ENCODE measurements around the gene ZNF548. TPM values are rescaled to one million over a fixed set of nuclear protein-coding genes. Genes with fewer than 3 reads are reported as not detected.
"Not testable (repeated sequence)": the region's sequence is repeated elsewhere in the genome, so short reads cannot be mapped to it uniquely, and the experiment has no call there.

The ZNF548 gene
- total RNA-seq: 13.5 TPM
- long read RNA-seq, transcript ZNF548-201 (4 exons, 2,115 nt): major isoform, 29 of 30 reads
- long read RNA-seq, partial matches to known transcripts: 0 of 30 reads
- long read RNA-seq, other reads (novel, unspliced or antisense): 0 of 30 reads

DNA sequence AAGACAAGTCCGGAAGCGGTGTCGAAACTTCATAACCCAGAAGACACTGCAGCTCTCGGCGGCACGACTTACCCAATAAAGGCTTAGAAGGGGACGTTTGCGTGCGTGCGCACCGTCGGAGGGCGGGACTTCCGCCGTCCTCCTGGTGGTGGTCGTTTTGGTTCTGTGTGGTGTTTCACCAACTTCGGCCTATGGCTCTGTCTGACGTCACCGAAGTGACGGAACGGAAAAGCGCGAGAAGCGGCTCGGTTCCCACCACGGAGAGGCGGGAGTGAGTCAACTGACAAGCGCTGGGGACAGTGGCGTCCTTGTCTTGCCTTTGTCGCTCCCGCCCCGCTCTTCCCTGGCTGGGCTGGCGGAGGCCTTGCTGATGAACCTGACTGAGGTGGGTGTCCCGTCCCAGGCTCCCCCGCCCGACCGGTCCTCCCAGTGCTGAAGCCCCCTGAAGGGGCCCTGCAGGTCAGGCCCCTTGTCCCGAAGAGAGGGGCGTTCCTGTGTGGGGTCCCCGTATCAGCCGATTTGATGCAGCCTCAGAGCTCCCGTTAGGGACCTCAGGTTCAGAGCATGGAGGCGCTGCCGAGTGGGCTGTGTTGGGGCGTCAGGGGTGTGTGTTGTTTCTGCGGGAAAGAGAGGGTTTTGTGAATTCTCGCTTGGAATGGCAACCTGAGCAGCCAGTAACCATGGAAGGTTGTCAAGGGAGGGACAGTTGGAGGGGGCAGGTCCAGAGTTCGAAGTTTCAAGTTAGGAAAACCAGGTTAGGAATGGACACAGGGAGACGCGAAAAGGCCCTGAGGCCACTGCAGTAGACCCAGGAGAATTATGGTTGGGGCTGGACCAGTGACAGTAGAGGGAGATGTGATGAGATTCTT is at the start of gene ZNF548:
Gene ZNF548, plus strand, starts transcription at position 125 of the 869 bp plus-strand sequence. Its CDS starts 246 bp downstream, at position 371.
- intact Hi-C loops (cut with DNase I): no loop called here
- ATAC-seq (ENCODE audit: poor library complexity): peak; percentile 99
- DNase-seq: peak; percentile 97

DNA sequence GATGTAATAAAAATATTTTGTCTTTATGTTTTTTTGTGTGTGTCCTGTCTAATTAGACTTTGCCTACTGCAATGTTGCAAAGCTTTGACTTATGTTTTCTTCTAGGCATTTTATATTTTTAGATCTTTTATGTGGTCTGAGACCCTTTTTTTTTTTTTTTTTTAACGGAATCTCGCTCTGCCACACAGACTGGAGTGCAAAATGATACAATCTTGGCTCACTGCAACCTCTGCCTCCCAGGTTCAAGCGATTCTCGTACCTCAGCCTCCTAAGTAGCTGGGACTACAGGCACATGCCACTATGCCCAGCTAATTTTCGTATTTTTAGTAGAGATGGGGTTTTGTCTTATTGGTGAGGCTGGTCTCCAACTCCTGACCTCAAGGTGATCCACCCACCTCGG is 47.1 kb upstream of the ZNF548 start:
- intact Hi-C loops (cut with DNase I): no loop called here
- no peak for DNase-seq
- ATAC-seq (ENCODE audit: poor library complexity): no peak

DNA sequence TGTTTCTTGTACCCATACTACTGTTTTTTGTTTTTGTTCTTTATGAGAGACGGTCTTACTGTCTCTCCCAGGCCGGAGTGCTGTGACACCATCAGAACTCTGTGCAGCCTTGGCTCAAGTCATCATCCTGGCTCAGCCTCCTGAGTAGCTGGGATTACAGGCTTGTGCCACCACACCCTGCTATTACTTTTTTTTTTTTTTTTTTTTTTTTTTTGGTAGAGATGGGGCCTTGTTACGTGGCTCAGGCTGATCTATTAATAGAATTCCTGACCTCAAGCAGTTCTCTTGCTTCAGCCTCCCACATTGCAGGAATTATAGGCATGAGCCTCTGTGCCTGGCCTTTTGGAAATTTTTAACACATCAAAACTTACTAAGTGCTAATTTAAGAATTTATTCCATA is 41.5 kb upstream of the ZNF548 start:
- ATAC-seq (ENCODE audit: poor library complexity): no peak
- no peak for DNase-seq
- intact Hi-C loops (cut with DNase I): no loop called here

DNA sequence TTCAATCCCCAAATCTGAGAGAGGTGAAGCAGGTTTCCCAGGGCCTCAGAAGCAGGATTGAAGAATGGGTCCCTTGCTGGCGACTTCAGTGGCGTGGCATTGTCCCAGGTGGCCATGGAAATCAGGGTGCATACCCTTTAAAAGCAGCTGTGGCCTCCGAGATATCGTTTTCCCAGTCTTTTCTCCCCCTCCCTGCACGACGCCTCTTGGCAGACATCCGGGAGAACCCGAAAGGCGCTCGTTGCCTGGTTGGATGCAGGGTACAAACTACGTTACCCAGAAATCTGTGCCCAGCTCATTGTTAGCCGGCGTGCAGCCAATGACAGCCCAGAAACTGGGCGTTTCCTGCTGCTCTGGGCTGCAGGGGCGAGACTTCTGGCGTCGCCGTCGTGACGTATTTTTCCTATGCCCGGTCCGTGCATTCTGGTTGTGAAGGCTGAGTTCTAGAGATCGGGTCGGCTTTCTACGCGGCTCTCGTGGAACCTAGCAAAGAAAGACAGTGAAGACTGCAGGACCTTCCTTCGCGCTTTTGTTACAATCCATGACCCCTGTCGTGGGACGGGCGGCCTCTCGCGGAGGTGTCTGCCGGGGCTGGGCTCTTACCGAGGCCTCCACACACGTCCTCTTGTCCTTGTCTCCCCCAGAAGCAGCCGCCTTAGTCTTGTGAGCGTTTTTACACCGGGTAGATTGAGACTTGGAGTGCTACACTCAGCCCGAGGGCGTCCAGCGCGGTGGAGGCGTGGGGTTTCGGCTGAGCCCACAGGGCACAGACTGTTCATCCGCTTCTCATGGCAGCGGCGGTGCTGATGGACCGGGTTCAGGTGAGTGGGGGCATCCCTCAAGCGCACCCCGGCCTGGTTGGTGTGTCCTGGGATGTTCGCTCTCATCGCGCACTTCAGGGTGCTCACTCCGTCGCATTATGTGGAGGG is 38.5 kb upstream of the ZNF548 start, which contains the start of gene ZNF304:
Gene ZNF304, plus strand, starts transcription at position 395 of the 929 bp plus-strand sequence. Its CDS starts 394 bp downstream, at position 789.
- intact Hi-C loops (cut with DNase I): loop anchor here (5.0 kb wide), 1 partner anchor 69 kb away; the partner anchor contains the start of gene ZNF460
- peak; percentile 97 for DNase-seq
- ATAC-seq (ENCODE audit: poor library complexity): peak; percentile 99

DNA sequence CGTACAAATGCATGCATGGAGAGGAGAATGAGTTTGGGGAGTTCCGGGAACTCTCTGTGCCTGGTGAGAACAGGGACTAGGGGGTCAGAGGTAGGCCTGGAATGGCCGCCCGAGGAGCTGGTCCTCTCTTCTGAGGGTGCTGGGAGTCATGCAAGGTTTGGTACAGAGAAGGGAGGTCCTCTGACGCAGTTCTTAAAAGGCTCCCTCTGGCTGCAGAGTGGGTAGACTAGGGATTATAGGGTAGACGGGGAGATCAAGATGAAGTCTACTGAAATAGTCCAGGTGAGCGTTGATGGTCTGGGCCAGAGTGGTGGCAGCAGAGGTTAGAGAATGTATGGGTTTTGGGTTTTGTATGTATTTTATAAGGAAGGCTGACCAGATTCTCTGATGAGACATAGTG is 37.8 kb upstream of the ZNF548 start:
- ATAC-seq (ENCODE audit: poor library complexity): peak; percentile 1
- DNase-seq: no peak
- intact Hi-C loops (cut with DNase I): loop anchor here (5.0 kb wide), 1 partner anchor 70 kb away; the partner anchor contains the start of gene ZNF460

DNA sequence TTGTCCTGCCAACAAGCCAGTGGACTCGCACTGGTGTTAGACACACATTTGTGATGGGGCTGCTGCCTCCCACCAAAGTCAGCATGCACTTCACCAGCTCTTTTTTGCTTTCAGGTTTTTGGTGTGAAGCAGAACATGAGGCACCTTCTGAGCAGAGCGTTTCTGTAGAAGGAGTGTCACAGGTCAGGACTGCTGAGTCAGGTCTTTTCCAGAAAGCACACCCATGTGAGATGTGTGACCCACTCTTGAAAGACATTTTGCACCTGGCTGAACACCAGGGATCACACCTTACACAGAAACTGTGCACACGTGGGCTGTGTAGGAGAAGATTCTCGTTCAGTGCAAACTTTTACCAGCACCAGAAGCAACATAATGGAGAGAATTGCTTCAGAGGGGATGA is 33.7 kb upstream of the ZNF548 start:
- DNase-seq (no peak), ATAC-seq (ENCODE audit: poor library complexity) (no peak)
- intact Hi-C loops (cut with DNase I): no loop called here

DNA sequence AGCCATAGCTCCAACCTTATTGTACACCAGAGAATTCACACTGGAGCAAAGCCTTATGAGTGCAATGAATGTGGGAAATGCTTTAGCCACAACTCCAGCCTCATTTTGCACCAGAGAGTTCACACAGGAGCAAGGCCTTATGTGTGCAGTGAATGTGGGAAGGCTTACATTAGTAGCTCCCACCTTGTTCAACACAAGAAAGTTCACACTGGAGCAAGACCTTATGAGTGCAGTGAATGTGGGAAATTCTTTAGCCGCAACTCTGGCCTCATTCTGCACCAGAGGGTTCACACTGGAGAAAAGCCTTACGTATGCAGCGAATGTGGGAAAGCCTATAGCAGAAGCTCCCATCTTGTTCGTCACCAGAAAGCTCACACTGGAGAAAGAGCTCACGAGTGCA is 32.2 kb upstream of the ZNF548 start:
- ATAC-seq (ENCODE audit: poor library complexity) (no peak), DNase-seq (no peak)
- intact Hi-C loops (cut with DNase I): no loop called here

DNA sequence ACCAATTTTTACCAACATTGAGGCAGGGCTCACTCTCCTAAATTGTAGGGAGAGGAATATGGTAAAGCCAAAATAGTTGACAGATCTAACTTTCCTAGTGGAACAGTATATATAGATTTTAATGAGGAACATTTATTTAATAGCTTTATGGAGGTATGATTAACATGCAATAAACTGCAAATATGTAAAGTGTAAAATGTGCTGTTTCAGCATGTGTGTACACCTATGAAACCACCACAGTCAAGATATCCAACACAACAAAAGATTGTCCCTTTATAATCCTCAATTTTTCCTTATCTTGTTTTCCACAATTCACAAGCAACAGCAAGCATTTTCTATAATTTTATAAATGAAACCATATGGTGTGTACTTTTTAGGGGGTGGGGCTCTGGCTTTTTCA is 30.4 kb upstream of the ZNF548 start:
- ATAC-seq (ENCODE audit: poor library complexity): no peak
- intact Hi-C loops (cut with DNase I): no loop called here
- DNase-seq: no peak

DNA sequence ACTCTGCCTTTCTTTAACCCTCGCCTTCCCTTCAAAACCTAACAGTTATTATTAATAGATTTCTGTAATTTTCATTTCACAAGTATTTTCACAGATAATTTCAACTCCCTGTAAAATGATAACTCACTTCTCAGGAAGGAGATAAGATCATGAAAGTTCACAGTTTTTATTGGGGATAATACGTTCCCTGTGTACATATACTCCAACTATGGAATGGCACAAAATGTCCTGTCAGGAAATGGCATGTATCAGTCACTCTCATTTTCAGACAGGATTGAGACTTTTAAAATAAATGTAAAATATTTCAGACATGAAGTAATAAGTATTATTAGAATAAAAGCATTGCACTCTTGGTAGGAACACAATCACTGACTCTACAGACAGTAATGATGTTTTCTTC is 27.2 kb upstream of the ZNF548 start:
- ATAC-seq (ENCODE audit: poor library complexity) (no peak), DNase-seq (no peak)
- intact Hi-C loops (cut with DNase I): no loop called here

DNA sequence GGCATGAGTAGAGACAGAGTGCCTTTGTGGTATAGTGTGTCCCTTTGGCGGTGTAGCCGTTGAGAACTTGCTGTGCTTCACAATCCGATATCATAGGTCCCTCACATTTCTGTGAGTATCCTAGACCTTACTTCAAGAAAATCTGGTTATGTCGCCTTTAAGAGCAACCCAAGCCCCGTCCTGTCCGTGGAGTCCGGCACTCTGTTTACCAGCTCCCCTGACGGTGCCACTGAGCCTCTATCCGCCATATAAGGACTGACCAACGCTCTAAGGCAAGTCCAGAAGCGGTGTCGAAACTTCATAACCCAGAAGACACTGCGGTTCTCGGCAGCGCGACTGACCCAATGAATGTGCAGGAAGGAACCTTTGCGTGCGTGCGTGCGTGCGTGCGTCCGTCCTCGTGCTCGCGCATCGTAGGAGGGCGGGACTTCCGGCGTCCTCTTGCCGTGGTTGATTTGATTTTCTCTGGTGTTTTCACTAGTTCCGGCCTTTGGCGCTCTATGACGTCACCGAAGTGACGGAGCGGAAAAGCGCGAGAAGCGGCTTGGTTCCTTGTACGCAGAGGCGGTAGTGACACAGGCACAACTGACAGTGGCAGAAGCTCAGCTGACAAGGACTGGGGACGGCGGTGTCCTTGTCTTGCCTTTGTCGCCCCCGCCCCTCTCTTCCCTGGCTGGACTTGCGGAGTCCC is 26.5 kb upstream of the ZNF548 start, which contains the start of the genes TRAPPC2B and ZNF547:
Gene TRAPPC2B, plus strand, starts transcription at position 555 of the 691 bp plus-strand sequence. CDS start 1,283 bp downstream, outside the sequence.
Gene ZNF547, plus strand, starts transcription at position 555 of the 691 bp plus-strand sequence. CDS start 5,005 bp downstream, outside the sequence.
- peak; percentile 98 for ATAC-seq (ENCODE audit: poor library complexity)
- peak; percentile 100 for DNase-seq
- intact Hi-C loops (cut with DNase I): no loop called here

DNA sequence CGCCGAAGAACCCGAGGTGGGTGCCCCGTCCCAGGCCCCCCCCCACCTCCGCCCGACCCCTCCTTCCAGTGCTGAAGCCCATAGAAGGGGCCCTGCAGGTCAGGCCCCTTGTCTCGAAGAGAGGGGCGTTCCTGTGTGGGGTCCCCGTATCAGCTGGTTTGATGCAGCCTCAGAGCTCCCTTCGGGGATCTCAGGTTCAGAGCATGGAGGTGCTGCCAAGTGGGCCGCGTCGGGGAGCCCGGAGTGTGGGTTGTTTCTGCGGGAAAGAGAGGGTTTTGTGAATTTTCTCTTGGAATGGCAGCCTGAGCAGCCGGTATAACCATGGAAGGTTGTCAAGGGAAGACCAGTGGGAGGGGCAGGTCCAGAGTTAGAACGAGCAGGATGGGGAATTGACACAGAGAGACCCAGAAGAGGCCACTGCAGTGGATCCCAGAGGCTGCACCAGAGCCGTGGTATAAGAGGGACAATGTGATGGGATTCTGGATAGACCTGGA is 25.9 kb upstream of the ZNF548 start:
- no peak for DNase-seq
- peak; percentile 1 for ATAC-seq (ENCODE audit: poor library complexity)
- intact Hi-C loops (cut with DNase I): no loop called here

DNA sequence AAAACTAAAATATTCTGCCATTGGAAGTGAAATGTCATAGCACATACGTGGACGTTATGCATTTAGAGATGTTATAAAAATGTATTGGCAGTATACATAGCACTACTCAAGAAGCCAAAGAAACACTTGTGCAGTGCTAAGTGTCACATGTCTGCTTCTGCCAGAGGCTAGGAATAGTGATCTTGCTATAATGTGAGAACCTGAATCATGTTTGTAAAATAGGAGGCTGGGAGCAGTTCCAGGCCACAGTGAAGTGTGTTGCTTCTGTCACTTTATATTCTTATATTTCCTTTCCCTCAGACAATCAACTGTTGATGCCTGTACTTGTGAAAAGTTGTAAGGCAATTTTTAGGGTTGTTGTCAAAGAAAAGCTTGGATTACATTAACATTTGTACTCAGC is 22.9 kb upstream of the ZNF548 start:
- ATAC-seq (ENCODE audit: poor library complexity) (no peak), DNase-seq (no peak)
- intact Hi-C loops (cut with DNase I): no loop called here

DNA sequence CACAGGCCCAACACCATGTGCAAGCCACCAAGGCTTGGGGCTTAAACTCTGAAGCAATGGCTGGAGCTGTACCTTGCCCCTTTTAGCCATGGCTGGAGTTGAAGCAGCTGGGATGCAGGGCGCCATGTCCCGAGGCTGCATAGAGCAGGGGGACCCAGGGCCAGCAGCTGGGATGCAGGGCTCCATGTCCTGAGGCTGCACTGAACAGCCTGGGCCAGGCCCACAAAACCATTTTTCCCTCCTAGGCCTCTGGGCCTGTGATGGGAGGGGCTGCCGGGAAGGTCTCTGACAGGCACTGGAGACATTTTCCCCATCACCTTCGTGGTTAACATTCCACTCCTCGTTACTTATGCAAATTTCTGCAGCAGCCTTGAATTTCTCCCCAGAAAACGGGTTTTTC is 15.5 kb upstream of the ZNF548 start:
- ATAC-seq (ENCODE audit: poor library complexity) (no peak), DNase-seq (no peak)
- intact Hi-C loops (cut with DNase I): no loop called here

DNA sequence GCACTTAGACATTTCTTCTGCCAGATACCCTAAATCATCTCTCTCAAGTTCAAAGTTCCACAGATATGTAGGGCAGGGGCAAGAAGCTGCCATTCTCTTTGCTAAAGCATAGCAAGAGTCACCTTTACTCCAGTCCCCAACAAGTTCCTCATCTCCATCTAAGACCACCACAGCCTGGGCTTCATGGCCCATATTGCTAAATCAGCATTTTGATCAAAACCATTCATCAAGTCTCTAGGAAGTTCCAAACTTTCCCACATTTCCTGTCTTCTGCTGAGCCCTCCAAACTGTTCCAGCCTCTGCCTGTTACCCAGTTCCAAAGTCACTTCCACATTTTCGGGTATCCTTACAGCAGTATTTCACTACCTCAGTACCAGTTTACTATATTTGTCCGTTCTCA is 15.0 kb upstream of the ZNF548 start:
- DNase-seq; ATAC-seq (ENCODE audit: poor library complexity); intact Hi-C loops (cut with DNase I): not testable (repeated sequence)

DNA sequence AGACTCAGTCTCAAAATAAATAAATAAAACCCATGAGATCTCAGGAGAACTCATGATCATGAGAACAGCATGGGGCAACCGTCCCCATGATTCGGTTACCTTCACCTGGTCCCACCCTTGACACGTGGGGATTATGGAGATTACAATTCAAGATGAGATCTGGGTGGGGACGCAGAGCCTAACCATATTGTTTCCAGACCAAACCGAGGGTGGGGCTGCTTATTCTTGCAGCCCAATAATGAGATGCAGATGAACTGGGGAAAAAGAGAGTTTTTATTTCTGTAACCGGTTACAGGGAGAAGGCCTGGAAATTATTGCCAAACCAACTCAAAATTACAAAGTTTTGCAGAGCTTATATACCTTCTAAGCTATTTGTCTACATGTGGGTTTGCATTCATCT is 13.5 kb upstream of the ZNF548 start:
- intact Hi-C loops (cut with DNase I): no loop called here
- DNase-seq: no peak
- ATAC-seq (ENCODE audit: poor library complexity): no peak

DNA sequence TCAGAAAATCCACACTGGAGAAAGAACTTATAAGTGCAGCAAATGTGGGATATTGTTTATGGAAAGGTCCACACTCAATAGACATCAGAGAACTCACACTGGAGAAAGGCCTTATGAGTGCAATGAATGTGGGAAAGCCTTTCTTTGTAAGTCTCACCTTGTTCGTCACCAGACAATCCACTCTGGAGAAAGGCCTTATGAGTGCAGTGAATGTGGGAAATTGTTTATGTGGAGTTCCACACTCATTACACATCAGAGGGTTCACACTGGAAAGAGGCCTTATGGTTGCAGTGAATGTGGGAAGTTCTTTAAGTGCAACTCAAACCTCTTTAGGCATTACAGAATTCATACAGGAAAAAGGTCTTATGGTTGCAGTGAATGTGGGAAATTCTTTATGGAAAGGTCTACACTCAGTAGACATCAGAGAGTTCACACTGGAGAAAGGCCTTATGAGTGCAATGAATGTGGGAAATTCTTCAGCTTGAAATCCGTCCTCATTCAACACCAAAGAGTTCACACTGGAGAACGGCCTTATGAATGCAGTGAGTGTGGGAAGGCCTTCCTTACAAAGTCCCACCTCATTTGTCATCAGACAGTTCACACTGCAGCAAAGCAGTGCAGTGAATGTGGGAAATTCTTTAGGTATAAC is 12.0 kb upstream of the ZNF548 start:
- DNase-seq: no peak
- ATAC-seq (ENCODE audit: poor library complexity): no peak
- intact Hi-C loops (cut with DNase I): no loop called here

DNA sequence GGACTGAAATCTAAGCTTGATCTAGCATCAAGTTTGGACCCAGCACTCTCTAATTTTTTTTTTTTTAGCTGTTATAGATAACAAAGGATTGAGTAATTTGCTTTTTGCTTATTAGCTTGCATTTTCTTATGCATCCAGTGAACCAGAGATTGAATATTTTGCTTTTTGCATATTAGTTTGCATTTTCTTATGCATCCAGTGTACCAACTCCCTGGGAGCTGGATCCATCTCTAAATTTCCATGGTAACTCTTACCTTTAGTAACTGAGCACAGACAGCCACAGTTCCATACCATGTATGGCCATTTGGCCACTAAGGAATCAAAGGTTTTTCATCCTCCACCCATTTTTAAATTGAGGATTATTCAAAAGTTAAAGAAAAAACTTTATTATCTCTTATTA is 8.7 kb upstream of the ZNF548 start:
- no peak for ATAC-seq (ENCODE audit: poor library complexity)
- no peak for DNase-seq
- intact Hi-C loops (cut with DNase I): no loop called here
